Mammary epithelial cell (primary cell): ENCODE measurements around the gene NOX4.

Experiments used
- EZH2 ChIP-seq: IDR thresholded peaks from 2 replicates; pipeline ENCODE4 v1.6.1; 2012; ENCODE audit warnings: low read length, inconsistent platforms, borderline replicate concordance
- TF ChIP-seq, protein P1 (sequence below), 2 donors: IDR thresholded peaks in 1 of 2; conservative IDR thresholded peaks in 1 of 2; 2 replicates each; pipeline ENCODE4 v1.5.1; 2011 to 2012; ENCODE audit warnings: inconsistent platforms in 2 of 2, low read length in 2 of 2, mild to moderate bottlenecking in 2 of 2, control low read depth in 1 of 2, low read depth in 1 of 2; ENCODE audit not compliant: insufficient read depth in 1 of 2; ENCODE audit errors: extremely low read depth in 1 of 2

DNA sequence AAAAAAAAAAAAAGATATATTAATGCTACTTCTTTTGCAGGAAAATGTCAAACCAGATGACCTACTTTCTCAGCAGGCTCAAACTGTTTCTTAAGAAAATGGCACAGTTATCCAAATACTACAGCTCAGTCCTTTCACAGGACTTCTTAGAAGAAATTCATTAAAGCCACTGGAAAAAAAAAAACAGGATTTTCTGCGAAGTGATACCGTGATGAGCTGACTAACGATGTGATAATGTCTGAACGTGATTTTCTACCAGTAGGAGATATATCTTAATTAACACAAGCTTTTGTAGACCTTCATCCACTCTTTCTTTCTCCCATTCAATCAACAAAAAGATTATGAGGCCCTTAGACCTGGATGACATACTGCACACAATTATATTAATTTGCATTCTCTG lies 132.4 kb downstream of the NOX4 start:
- TF ChIP-seq, protein P1, sequence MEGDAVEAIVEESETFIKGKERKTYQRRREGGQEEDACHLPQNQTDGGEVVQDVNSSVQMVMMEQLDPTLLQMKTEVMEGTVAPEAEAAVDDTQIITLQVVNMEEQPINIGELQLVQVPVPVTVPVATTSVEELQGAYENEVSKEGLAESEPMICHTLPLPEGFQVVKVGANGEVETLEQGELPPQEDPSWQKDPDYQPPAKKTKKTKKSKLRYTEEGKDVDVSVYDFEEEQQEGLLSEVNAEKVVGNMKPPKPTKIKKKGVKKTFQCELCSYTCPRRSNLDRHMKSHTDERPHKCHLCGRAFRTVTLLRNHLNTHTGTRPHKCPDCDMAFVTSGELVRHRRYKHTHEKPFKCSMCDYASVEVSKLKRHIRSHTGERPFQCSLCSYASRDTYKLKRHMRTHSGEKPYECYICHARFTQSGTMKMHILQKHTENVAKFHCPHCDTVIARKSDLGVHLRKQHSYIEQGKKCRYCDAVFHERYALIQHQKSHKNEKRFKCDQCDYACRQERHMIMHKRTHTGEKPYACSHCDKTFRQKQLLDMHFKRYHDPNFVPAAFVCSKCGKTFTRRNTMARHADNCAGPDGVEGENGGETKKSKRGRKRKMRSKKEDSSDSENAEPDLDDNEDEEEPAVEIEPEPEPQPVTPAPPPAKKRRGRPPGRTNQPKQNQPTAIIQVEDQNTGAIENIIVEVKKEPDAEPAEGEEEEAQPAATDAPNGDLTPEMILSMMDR (conservative IDR thresholded peaks at IDR 0.05 in 1 of 2, IDR thresholded peaks at IDR 0.05 in 1 of 2; ENCODE audit: extremely low read depth in 1 of 2, insufficient read depth in 1 of 2, low read depth in 1 of 2, low read length in 2 of 2), result no peak
- no peak for TF ChIP-seq EZH2
